WTC11 (cell line): ENCODE data around the gene DERA. TPM values are rescaled to one million over a fixed set of nuclear protein-coding genes. Genes with fewer than 3 reads are reported as not detected.

Source experiments
- ATAC-seq: fragments of 200-7000 bp; cut with Tn5 transposase; 2 replicates; pipeline ENCODE4 v1.10.0; 2021; ENCODE audit warnings: mild to moderate bottlenecking, moderate library complexity
- CTCF ChIA-PET: fragments of 300-600 bp; sonication (Branson Sonifier 250); formaldehyde crosslinking; loops from one replicate; lab custom pipeline; 2021; ENCODE audit warnings: antibody characterized with exemption; lab: Charles Lee
- POLR2A ChIA-PET: fragments of 350-600 bp; sonication (Branson Sonifier 250); formaldehyde crosslinking; loops from one replicate; lab custom pipeline; 2021; ENCODE audit warnings: antibody characterized with exemption; lab: Charles Lee
- DNase-seq: peaks from one replicate; pipeline ENCODE4 v3.0.0; 2021; ENCODE audit warnings: low spot score
- H3K27ac Mint-ChIP-seq: 2 replicates; pipeline ENCODE4 v1.8.0; 2021; ENCODE audit warnings: mixed read lengths
- H3K27me3 Mint-ChIP-seq: 2 replicates; pipeline ENCODE4 v1.8.0; 2021; ENCODE audit warnings: low read depth, mild to moderate bottlenecking, moderate library complexity, mixed read lengths
- H3K36me3 Mint-ChIP-seq: 2 replicates; pipeline ENCODE4 v1.8.0; 2021; ENCODE audit warnings: mixed read lengths
- H3K4me1 Mint-ChIP-seq: 2 replicates; pipeline ENCODE4 v1.8.0; 2022; ENCODE audit warnings: mixed read lengths
- H3K4me3 Mint-ChIP-seq: 2 replicates; pipeline ENCODE4 v1.8.0; 2021; ENCODE audit warnings: mild to moderate bottlenecking, moderate library complexity, mixed read lengths
- H3K9me3 Mint-ChIP-seq: 2 replicates; pipeline ENCODE4 v1.8.0; 2021; ENCODE audit warnings: mixed read lengths
- AR ChIP-seq: fragments of 250-450 bp; sonication (Bioruptor Pico); IDR thresholded peaks from 2 replicates; pipeline ENCODE4 v1.9.0; 2021; ENCODE audit warnings: mild to moderate bottlenecking
- ARID4B ChIP-seq: sonication (generic); formaldehyde crosslinking; IDR thresholded peaks from 2 replicates; pipeline ENCODE4 v1.8.0; 2023; ENCODE audit warnings: missing genetic modification reagents, mild to moderate bottlenecking, borderline replicate concordance
- ATF6 ChIP-seq: sonication (generic); formaldehyde crosslinking; IDR thresholded peaks from 2 replicates; pipeline ENCODE4 v1.8.1; 2023; ENCODE audit warnings: mild to moderate bottlenecking, missing genetic modification reagents
- CREB1 ChIP-seq: sonication (generic); formaldehyde crosslinking; IDR thresholded peaks from 2 replicates; pipeline ENCODE4 v1.8.0; 2023; ENCODE audit warnings: mild to moderate bottlenecking, missing genetic modification reagents
- ERG ChIP-seq: fragments of 250-450 bp; sonication (Bioruptor Pico); IDR thresholded peaks from 2 replicates; pipeline ENCODE4 v1.8.0; 2021; ENCODE audit warnings: mild to moderate bottlenecking
- GABPB1 ChIP-seq: sonication (generic); formaldehyde crosslinking; IDR thresholded peaks from 2 replicates; pipeline ENCODE4 v1.8.1; 2023; ENCODE audit warnings: mild to moderate bottlenecking, missing genetic modification reagents
- GRHL2 ChIP-seq: fragments of 250-450 bp; sonication (Bioruptor Pico); IDR thresholded peaks from 2 replicates; pipeline ENCODE4 v1.8.0; 2022; ENCODE audit warnings: mild to moderate bottlenecking, moderate library complexity; ENCODE audit not compliant: insufficient replicate concordance, severe bottlenecking
- IRF2 ChIP-seq: sonication (generic); formaldehyde crosslinking; IDR thresholded peaks from 2 replicates; pipeline ENCODE4 v1.8.0; 2022; ENCODE audit warnings: low read depth, missing genetic modification reagents, borderline replicate concordance
- MAX ChIP-seq: sonication (generic); formaldehyde crosslinking; IDR thresholded peaks from 2 replicates; pipeline ENCODE4 v1.8.0; 2022; ENCODE audit warnings: mild to moderate bottlenecking, missing genetic modification reagents
- MXD4 ChIP-seq: fragments of 250-450 bp; sonication (Bioruptor Pico); IDR thresholded peaks from 2 replicates; pipeline ENCODE4 v1.8.0; 2021; ENCODE audit warnings: mild to moderate bottlenecking, moderate library complexity, borderline replicate concordance
- NFATC4 ChIP-seq: fragments of 250-450 bp; sonication (Bioruptor Pico); IDR thresholded peaks from 2 replicates; pipeline ENCODE4 v1.9.0; 2021; ENCODE audit warnings: mild to moderate bottlenecking
- NFYB ChIP-seq: sonication (generic); formaldehyde crosslinking; conservative IDR thresholded peaks from 2 replicates; pipeline ENCODE4 v1.8.0; 2022; ENCODE audit warnings: low read depth, missing genetic modification reagents
- PREB ChIP-seq: sonication (generic); formaldehyde crosslinking; IDR thresholded peaks from 2 replicates; pipeline ENCODE4 v1.8.1; 2022; ENCODE audit warnings: mild to moderate bottlenecking, missing genetic modification reagents, moderate library complexity, borderline replicate concordance
- SP1 ChIP-seq: sonication (generic); formaldehyde crosslinking; conservative IDR thresholded peaks from 2 replicates; pipeline ENCODE4 v1.8.1; 2022; ENCODE audit warnings: missing genetic modification reagents
- TEAD1 ChIP-seq: sonication (generic); formaldehyde crosslinking; IDR thresholded peaks from 2 replicates; pipeline ENCODE4 v1.8.0; 2022; ENCODE audit warnings: mild to moderate bottlenecking, missing genetic modification reagents
- ZNF138 ChIP-seq: sonication (generic); formaldehyde crosslinking; conservative IDR thresholded peaks from 2 replicates; pipeline ENCODE4 v1.8.1; 2022; ENCODE audit warnings: mild to moderate bottlenecking, moderate library complexity, missing genetic modification reagents
- ZNF532 ChIP-seq: fragments of 250-450 bp; sonication (Bioruptor Pico); IDR thresholded peaks from 2 replicates; pipeline ENCODE4 v1.9.0; 2021; ENCODE audit warnings: mild to moderate bottlenecking, borderline replicate concordance
- ZNF671 ChIP-seq: fragments of 250-450 bp; sonication (Bioruptor Pico); IDR thresholded peaks from 2 replicates; pipeline ENCODE4 v1.8.0; 2021; ENCODE audit warnings: mild to moderate bottlenecking
- total RNA-seq: library from RNA; stranded (reverse); gene quantifications from 3 replicates; pipeline ENCODE4 v1.2.3, GENCODE V29; 2021

DERA gene
- total RNA-seq, 1 experiment from 2014 or later, result 22.4 TPM

GRCh38 chr12:16021676-16022075 is 110.5 kb downstream of the DERA start:
- Mint-ChIP-seq H3K36me3 (peaks cover 36% of the 10 kb centered on the region), H3K27me3 (no peaks in the 10 kb centered on the region; the same call in 1 of the 2 replicates), H3K27ac (no peak overlapping the region), H3K9me3 (peaks cover 55% of the 10 kb centered on the region), H3K4me3 (no peak overlapping the region), H3K4me1 (no peaks in the 10 kb centered on the region)
- no peak for ATAC-seq
- no peak for DNase-seq
- TF ChIP-seq ERG (CRISPR knock-in tag) (no peak), ZNF671 (CRISPR knock-in tag) (no peak), SP1 (CRISPR knock-in tag) (no peak), ARID4B (CRISPR knock-in tag) (no peak), MXD4 (CRISPR knock-in tag) (no peak), NFYB (no peak), GABPB1 (CRISPR knock-in tag) (no peak), ZNF532 (CRISPR knock-in tag) (no peak), GRHL2 (no peak), TEAD1 (CRISPR knock-in tag) (no peak), NFATC4 (CRISPR knock-in tag) (no peak)
- ChIA-PET CTCF (no interaction called here), POLR2A (no interaction called here)

GRCh38 chr12:16027002-16027401 is 115.9 kb downstream of the DERA start:
- DNase-seq (no peak), ATAC-seq (no peak)
- H3K9me3 Mint-ChIP-seq, result peaks cover 14% of the 10 kb centered on the region
- ChIA-PET POLR2A (no interaction called here), CTCF (no interaction called here)
- H3K4me1 Mint-ChIP-seq, result peaks cover 12% of the 10 kb centered on the region
- peaks cover 2% of the 10 kb centered on the region for H3K36me3 Mint-ChIP-seq
- H3K27me3 Mint-ChIP-seq, result no peaks in the 10 kb centered on the region
- no peak overlapping the region for H3K27ac Mint-ChIP-seq
- H3K4me3 Mint-ChIP-seq, result no peak overlapping the region
- TF ChIP-seq PREB (CRISPR knock-in tag) (no peak), ATF6 (CRISPR knock-in tag) (no peak), ERG (CRISPR knock-in tag) (no peak), MAX (no peak), IRF2 (CRISPR knock-in tag) (no peak), GABPB1 (CRISPR knock-in tag) (no peak), ZNF138 (CRISPR knock-in tag) (no peak), AR (CRISPR knock-in tag) (no peak), CREB1 (CRISPR knock-in tag) (no peak)
